Activated CD4-positive, CD25-positive, alpha-beta regulatory T cell treated with anti-CD3 and anti-CD28 coated beads, Interleukin-2, amount 50 U/mL, for 72 hours (primary cell): ENCODE results near the gene GADL1.

Experiments
- DNase-seq: peaks from one replicate; pipeline ENCODE4 v3.0.0; 2021

GADL1 gene

DNA sequence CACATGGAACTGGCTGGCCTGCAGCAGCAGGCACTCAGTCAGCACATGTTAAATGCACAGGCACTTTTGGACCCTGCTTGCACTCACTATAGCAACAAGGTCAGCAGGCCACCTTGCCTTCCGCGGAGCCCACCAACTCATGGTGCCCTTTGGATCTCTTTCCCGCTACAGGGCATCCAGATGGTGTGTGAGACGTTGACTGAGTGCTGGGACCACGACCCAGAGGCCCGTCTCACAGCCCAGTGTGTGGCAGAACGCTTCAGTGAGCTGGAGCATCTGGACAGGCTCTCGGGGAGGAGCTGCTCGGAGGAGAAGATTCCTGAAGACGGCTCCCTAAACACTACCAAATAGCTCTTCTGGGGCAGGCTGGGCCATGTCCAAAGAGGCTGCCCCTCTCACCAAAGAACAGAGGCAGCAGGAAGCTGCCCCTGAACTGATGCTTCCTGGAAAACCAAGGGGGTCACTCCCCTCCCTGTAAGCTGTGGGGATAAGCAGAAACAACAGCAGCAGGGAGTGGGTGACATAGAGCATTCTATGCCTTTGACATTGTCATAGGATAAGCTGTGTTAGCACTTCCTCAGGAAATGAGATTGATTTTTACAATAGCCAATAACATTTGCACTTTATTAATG, 203.1 kb downstream of the GADL1 start:
- no peak for DNase-seq

- no peak for DNase-seq
Measured at GRCh38 chr3:30690199-30690598, 204.3 kb downstream of the GADL1 start.

DNA sequence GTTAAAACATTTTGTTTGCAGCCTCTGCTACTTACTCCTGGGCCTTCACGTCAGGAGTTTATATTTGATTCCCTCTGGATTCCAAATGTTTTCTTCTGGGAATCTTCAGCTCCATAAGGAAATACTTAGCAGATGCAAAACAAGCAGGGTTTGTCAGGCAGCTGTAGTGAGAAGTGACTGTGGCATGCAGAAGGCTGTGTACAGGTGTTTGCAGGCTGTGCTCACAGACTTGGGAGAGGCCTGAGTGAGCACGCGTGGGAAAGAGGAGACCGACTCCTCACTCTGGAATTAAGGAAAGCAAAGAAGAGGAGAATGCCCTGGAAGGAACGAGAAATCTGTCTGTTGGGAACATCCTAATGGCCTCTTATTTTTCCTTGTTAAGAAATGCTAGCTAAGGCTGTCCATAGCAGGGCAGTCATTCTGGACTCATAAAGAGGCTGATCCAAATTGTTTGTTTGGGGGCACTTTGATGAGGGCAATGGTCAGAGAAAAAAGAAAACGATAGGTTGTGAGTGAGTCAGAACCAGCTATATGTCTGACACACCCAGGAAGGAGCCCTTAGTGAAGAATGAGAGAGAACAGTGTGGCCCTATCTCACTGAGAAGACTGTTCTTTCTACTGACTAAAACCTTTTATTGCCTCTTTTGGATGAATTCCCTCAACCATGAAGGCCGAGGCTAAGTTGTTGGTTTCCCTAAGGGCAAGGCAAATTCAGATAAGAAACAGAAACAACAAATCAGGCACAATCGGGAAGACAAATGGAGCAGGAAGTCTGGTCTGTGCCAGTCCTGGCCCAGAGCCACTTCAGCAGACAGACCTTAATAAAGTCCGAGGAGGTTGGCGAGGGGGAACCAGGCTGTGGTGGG, 205.5 kb downstream of the GADL1 start:
- no peak for DNase-seq

DNA sequence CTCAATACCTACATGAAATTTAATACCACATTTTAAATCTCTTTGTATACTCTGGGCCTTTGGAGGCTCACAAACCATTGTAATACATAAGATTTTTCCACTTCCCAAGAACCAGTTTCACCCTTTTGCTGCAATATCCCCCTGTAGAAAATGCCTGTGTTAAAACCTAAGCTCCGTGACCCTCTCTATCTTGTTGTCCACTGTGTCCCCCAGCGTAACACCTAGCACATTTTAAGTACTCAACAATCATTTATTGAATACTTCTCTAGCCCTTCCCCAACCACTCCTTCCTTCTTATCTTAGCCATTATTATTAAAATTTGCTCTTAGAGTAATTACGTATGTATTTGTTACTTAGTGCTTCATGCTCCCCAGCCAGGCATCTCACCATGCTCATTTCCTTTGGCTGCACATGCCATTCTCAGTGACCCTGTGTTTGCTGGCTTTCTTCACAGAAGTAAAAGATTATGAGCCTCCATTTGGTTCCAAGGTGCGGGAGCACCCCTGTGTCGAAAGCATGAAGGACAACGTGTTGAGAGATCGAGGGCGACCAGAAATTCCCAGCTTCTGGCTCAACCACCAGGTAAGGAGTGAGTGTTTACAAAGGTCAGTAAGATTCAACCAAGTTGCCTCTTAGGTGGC, 206.4 kb downstream of the GADL1 start:
- no peak for DNase-seq

GRCh38 chr3:30686799-30687198, 207.7 kb downstream of the GADL1 start:
- no peak for DNase-seq

GRCh38 chr3:30686176-30686575, 208.3 kb downstream of the GADL1 start:
- DNase-seq, result no peak

DNA sequence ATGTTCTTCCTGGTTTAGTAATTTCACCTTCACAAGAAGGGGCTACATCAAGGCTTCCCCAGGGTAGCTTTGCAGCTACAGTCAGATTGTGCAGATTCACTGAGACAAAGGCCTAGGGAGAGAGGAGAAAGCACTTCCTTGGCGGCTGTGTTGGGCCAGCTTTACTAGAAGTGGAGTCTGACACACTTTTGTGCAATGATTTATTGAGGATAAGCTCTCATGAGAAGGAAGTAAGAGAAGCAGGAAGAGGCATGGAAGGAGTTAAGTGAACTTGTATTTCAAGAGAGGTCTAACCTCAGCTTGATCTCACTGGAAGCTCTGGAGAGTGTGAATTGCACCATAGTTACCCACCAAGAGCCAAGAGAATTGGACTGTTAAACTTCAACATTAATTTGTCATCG, 209.2 kb downstream of the GADL1 start:
- no peak for DNase-seq

- DNase-seq, result no peak
Measured at GRCh38 chr3:30684356-30684755, 210.1 kb downstream of the GADL1 start.

DNA sequence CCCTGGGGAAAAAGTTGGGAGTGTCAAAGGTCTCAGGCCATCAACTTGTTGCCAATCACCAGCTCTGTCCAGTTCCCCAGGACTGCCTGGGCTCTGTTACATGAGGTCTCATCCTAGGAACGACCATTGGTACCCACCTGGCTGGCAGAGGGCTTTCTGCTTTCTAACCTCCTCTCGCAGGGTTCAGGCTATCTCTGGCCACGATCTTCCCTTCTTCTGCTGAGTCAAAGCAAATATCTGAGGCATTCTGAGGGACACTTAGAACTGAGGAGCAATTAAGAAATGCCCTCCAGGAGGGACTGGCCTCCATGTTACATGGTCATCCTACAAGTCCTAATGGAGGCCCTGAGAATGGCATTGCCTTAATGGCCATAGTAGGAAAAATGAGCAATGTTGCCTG, 210.7 kb downstream of the GADL1 start:
- DNase-seq, result no peak

GRCh38 chr3:30682434-30683155, 211.9 kb downstream of the GADL1 start:
- DNase-seq, result no peak

GRCh38 chr3:30681649-30682211, 212.7 kb downstream of the GADL1 start:
- DNase-seq, result no peak

- no peak for DNase-seq
Measured at GRCh38 chr3:30680789-30681648, 213.4 kb downstream of the GADL1 start.

- no peak for DNase-seq
Measured at GRCh38 chr3:30679045-30679444, 215.4 kb downstream of the GADL1 start.

DNA sequence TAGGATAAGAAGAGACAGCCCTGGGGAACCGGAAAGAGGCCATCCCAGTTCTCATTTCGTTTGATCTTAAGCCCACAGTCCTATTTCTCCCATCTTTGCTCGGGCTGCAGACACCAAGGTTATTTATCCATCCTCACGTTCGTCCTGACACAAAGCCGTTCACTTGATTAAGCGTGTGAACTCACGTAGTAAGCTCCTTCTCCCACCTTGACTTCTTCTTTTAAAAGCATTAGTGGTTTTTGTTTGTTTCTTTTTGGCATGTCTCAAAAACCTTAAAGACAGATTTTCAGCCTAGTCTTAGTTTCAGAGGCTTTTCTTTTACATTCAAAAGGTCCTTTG, 217.1 kb downstream of the GADL1 start:
- no peak for DNase-seq

GRCh38 chr3:30676424-30677346, 217.8 kb downstream of the GADL1 start:
- no peak for DNase-seq
